Ishikawa (cell line): ENCODE results near the gene TJAP1.

Experiments used
- CREB1 ChIP-seq: IDR thresholded peaks from 2 replicates; pipeline ENCODE4 v1.6.1; 2012; ENCODE audit warnings: low read depth
- NFIC ChIP-seq: IDR thresholded peaks from 2 replicates; pipeline ENCODE4 v1.6.1; 2012
- TCF12 ChIP-seq: IDR thresholded peaks from 2 replicates; pipeline ENCODE4 v1.6.1; 2012; ENCODE audit warnings: low read depth
- TF ChIP-seq, protein P1 (sequence below): IDR thresholded peaks from 2 replicates; pipeline ENCODE4 v1.6.1; 2012
- TF ChIP-seq, protein P2 (sequence below): IDR thresholded peaks from 2 replicates; pipeline ENCODE4 v1.6.1; 2012; ENCODE audit warnings: low read depth, mild to moderate bottlenecking

DNA sequence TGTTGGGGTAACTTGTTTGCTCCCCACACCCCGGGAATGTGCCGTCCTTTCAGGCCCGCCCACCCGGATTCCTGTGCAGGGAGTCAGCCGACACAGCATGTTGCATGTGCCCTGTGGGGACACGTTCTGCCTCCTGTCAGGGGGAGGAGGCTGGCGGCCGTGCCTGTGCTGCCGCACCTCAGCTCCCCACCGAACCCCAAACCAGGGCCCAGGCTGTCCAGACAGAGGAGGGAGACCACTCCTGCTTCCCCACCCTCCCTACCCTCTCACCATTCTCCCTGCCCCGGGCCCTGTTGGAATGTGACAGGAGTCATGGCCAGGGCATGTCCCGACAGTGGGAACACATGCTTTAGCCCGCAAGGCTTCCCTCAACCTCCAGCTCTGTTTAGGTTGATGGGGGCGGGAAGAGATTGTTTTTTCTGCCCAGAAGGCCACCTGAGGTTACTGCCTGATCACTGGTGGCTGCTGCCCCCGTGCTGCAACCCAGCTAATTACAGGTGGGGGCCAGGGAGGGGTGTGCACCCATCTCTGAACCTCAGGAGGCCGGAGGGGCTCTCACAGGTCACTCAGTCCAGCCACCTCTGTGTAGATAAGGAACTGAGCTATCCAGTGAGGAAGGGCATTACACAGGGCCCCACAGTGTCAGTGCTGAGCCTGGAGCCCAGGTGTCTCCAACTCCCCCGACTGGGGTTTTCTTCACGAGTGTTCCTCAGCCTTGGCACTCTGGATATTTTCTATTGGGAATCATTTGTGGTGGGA, 19.2 kb downstream of the TJAP1 start:
- TF ChIP-seq TCF12 (no peak), NFIC (no peak), CREB1 (no peak)
- TF ChIP-seq, protein P1, sequence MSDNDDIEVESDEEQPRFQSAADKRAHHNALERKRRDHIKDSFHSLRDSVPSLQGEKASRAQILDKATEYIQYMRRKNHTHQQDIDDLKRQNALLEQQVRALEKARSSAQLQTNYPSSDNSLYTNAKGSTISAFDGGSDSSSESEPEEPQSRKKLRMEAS: peak; percentile 79
- TF ChIP-seq, protein P2, sequence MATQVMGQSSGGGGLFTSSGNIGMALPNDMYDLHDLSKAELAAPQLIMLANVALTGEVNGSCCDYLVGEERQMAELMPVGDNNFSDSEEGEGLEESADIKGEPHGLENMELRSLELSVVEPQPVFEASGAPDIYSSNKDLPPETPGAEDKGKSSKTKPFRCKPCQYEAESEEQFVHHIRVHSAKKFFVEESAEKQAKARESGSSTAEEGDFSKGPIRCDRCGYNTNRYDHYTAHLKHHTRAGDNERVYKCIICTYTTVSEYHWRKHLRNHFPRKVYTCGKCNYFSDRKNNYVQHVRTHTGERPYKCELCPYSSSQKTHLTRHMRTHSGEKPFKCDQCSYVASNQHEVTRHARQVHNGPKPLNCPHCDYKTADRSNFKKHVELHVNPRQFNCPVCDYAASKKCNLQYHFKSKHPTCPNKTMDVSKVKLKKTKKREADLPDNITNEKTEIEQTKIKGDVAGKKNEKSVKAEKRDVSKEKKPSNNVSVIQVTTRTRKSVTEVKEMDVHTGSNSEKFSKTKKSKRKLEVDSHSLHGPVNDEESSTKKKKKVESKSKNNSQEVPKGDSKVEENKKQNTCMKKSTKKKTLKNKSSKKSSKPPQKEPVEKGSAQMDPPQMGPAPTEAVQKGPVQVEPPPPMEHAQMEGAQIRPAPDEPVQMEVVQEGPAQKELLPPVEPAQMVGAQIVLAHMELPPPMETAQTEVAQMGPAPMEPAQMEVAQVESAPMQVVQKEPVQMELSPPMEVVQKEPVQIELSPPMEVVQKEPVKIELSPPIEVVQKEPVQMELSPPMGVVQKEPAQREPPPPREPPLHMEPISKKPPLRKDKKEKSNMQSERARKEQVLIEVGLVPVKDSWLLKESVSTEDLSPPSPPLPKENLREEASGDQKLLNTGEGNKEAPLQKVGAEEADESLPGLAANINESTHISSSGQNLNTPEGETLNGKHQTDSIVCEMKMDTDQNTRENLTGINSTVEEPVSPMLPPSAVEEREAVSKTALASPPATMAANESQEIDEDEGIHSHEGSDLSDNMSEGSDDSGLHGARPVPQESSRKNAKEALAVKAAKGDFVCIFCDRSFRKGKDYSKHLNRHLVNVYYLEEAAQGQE: no peak
